ENCODE data around the gene PLA2R1.

GRCh38 chr2:160096409-160096808 lies 34.0 kb upstream of the PLA2R1 start:
- TF ChIP-seq EZH2 (IDR thresholded peaks at IDR 0.05; ENCODE audit: borderline replicate concordance), result no peak
- TF ChIP-seq, protein P1, sequence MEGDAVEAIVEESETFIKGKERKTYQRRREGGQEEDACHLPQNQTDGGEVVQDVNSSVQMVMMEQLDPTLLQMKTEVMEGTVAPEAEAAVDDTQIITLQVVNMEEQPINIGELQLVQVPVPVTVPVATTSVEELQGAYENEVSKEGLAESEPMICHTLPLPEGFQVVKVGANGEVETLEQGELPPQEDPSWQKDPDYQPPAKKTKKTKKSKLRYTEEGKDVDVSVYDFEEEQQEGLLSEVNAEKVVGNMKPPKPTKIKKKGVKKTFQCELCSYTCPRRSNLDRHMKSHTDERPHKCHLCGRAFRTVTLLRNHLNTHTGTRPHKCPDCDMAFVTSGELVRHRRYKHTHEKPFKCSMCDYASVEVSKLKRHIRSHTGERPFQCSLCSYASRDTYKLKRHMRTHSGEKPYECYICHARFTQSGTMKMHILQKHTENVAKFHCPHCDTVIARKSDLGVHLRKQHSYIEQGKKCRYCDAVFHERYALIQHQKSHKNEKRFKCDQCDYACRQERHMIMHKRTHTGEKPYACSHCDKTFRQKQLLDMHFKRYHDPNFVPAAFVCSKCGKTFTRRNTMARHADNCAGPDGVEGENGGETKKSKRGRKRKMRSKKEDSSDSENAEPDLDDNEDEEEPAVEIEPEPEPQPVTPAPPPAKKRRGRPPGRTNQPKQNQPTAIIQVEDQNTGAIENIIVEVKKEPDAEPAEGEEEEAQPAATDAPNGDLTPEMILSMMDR (IDR thresholded peaks at IDR 0.05; ENCODE audit: poor library complexity), result no peak

Data from hepatocyte (in vitro differentiated cells).